HG02943 (cell line): Measurements from ENCODE around the gene ASPN.

Experiments
- ATAC-seq: cut with Tn5 transposase; IDR thresholded peaks from one replicate; pipeline ENCODE4 v1.9.1; 2021; ENCODE audit warnings: mild to moderate bottlenecking, low read depth, moderate library complexity; ENCODE audit not compliant: unreplicated experiment

The ASPN gene

GRCh38 chr9:92506184-92506857, 24.0 kb upstream of the ASPN start:
- no peak for ATAC-seq

- no peak for ATAC-seq
These were observed 22.6 kb upstream of the ASPN start for GRCh38 chr9:92504881-92505280.

DNA sequence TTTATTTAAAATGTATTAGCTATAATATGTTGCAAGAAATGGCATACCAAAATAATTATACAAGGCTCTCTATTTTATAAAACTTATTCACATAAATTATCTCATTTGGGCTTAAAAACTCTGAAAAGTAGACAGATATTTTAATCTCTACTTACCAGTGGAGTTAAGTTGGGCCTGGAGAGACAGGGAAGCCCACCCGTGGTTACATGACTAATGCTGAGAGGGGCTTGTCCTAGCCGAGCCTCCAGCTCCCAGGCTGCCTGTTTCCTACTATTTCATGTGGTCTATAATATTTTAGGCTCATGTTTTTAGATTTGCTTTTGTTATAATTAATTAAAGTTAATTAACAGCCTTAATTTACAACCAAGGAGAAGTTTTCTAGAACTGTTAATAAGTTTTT, 20.9 kb upstream of the ASPN start:
- ATAC-seq, result no peak

DNA sequence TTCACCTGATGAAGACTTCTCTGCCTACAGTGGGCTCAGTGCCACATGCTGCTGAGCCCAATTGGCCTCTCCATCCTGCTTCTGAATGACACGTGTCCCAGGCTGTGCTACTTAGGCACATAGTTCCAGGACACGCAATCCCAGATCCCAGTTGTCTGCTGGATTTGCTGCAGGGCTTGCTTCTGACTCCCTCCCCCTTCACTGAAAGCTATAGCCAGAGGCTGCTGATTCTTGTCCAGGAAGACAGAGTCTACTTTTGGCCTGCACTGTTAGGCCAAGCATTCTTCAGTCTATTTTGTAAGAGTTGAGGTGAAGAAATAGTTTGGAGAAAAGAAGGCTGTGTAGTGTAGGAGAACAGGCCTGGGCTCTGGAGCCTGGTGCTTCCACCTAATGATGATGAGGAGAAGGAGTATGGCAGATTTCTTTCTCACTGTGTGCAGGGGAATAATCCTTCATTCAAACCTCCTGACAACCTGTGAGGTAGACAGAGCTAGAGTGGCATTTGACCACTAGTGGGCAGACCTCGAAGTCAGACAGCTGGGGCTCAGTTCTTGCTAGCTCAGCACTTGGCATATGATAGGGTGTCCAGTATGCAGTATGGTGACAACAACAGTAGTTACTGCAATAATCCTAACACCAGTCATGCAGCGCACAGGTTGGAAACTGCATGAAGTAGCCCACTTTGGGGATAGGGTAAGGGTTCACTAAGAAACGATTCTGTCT, 19.5 kb upstream of the ASPN start:
- no peak for ATAC-seq

DNA sequence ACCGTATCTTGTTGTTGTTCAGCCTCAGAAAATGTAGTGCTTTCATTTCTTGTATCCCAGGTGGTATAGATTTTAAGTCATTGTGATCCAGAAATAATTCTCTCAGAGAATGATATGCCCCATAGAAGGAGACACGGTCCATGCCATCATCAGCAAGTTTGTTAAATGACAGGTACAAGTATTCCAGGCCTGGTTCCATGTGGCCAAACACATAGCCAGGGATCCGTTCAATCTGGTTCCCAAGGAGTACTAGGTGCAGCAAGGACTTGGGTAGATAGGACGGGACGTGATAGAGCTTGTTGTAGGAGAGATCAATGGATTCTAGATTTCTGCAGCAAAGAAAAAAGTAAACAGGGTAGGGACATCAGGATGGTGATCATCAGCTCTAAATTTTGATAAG, 18.4 kb upstream of the ASPN start:
- no peak for ATAC-seq

- ATAC-seq, result no peak
These were observed 17.4 kb upstream of the ASPN start for GRCh38 chr9:92499701-92500100.

GRCh38 chr9:92496396-92497176, 14.3 kb upstream of the ASPN start:
- ATAC-seq, result no peak

GRCh38 chr9:92494856-92495255, 12.6 kb upstream of the ASPN start:
- no peak for ATAC-seq

DNA sequence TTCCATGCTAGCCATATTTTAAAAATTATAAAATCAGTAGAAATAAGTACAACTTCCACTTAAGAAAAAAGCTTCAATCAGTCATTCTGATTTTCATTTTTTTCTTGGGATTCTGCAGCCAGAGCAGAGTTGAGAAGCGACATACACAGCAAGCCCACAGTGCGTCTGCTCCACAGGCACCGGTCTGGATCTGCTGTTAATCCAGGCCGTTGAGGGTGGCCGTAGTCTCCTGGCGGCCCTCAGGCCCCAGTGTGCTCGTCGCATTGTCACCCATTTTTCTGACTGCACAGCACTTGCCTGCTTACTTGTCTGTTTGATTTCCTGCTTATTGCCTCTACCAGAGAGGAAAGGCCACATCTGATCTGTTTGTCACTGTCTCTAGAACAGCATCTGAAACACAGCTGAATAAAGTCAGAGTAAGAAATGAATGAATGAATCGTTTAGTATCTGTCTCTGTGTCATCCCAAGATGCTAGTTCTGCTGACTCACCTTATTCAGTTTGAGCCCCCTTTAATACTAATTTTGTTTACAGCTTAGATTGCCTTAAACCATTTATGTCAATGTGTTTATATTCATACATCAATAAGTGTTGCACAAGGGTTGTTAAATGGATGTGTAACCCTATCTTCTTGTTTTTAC, 11.6 kb upstream of the ASPN start:
- ATAC-seq, result no peak

GRCh38 chr9:92492781-92493401, 10.6 kb upstream of the ASPN start:
- no peak for ATAC-seq

DNA sequence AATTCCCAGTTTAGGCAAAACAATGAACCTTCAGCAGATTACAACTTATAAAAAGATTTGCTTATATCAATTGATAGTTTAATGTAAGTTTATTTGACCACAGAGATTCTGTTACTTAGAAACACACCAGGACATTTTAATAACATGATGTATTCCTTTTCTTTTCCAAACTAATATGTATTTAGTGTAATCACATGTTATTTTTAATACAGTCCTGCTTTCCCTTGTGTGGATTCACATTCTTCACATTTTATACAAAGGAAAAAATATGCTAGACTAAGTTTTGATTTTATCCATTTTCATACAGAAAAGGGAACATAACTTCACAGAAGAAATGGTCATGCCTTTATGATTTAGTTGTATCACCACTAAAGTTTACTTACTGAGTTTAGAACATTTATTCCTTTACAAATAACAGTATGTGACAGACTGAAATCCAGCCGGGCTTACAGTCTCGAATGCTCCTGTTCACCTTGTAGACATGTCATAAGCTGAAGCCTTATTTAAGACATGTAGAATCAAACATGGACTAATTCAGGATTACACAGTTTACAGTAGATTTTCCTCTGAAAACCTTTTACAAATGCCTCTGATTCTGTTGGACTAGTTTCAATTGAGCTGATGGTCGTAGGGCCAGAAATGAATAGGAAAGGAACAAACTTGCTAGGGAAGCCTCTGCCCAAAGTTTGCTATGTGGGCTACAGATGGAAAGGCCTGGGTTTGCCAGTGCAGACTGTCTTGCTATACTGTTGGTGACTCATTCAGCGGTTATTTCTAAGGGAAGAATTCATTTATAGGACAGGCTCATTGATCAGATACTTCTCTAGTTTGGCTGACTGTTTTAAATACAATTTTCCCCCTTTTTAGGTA, 6.6 kb upstream of the ASPN start:
- ATAC-seq, result no peak

- no peak for ATAC-seq
These were observed 4.1 kb upstream of the ASPN start for GRCh38 chr9:92486371-92486770.

GRCh38 chr9:92484563-92484962, 2.3 kb upstream of the ASPN start:
- ATAC-seq, result no peak

- no peak for ATAC-seq
These were observed 1.6 kb upstream of the ASPN start for GRCh38 chr9:92483627-92484545.

GRCh38 chr9:92482805-92483204, 499 bp upstream of the ASPN start:
- ATAC-seq, result no peak

GRCh38 chr9:92480986-92481633, 1.2 kb downstream of the ASPN start:
- ATAC-seq, result no peak

GRCh38 chr9:92480291-92480771, 2.0 kb downstream of the ASPN start:
- no peak for ATAC-seq

GRCh38 chr9:92479346-92479745, 3.0 kb downstream of the ASPN start:
- no peak for ATAC-seq
